ENCODE measurements around the gene DCANP1. TPM values are rescaled to one million over a fixed set of nuclear protein-coding genes. Genes with fewer than 3 reads are reported as not detected.

DCANP1 gene
- total RNA-seq, 5 donors from 2014 or later (not counting 1 experiment from before 2014, with no cell fraction given), result not detected

- no peaks in the 10 kb centered on the region for H3K9me3 ChIP-seq
- WGBS (ENCODE audit: insufficient coverage), result 13% methylated on average over 3 of the region's 14 CpGs
- peaks cover 13 to 80% of the 10 kb centered on the region in 2 experiments for H3K27me3 ChIP-seq (replicated peaks in 1 of 2; ENCODE audit: control insufficient read depth in 2 of 2, extremely low read depth in 1 of 2, insufficient read depth in 2 of 2, low read length in 1 of 2)
- Mint-ChIP-seq H3K27ac (no peak overlapping the region), H3K4me1 (peaks cover 8 to 13% (median 10%) of the 10 kb centered on the region in 3 donors), H3K9me3 (no peaks in the 10 kb centered on the region), H3K36me3 (no peaks in the 10 kb centered on the region), H3K27me3 (peaks cover 67 to 70% of the 10 kb centered on the region in 2 donors), H3K4me3 (no peak overlapping the region)
- H3K4me1 ChIP-seq (ENCODE audit: control insufficient read depth in 1 of 2, extremely low read depth in 1 of 2, insufficient read depth in 2 of 2, low read length in 2 of 2), result peaks cover 0 to 2% of the 10 kb centered on the region in 2 experiments
- DNase-seq, result no peak
- ChIA-PET CTCF (no interaction called here), POLR2A (no interaction called here)
- H3K27ac ChIP-seq (ENCODE audit: low read length), result no peak overlapping the region
- H3K4me3 ChIP-seq (ENCODE audit: control insufficient read depth in 1 of 2, extremely low read depth in 1 of 2, low read length in 1 of 2), result no peak overlapping the region
- no peak for ATAC-seq (replicated peaks in 1 of 4)
- no peaks in the 10 kb centered on the region for H3K36me3 ChIP-seq (ENCODE audit: control insufficient read depth in 2 of 2, extremely low read depth in 1 of 2, insufficient read depth in 1 of 2, low read length in 1 of 2)
Measured at GRCh38 chr5:135491038-135491551, 43.9 kb upstream of the DCANP1 start.

GRCh38 chr5:135490245-135491037 is 43.3 kb upstream of the DCANP1 start:
- H3K36me3 ChIP-seq (ENCODE audit: control insufficient read depth in 2 of 2, extremely low read depth in 1 of 2, insufficient read depth in 1 of 2, low read length in 1 of 2), result no peaks in the 10 kb centered on the region
- peaks cover 8 to 13% (median 10%) of the 10 kb centered on the region in 3 donors for H3K4me1 Mint-ChIP-seq
- H3K27ac ChIP-seq (ENCODE audit: low read length), result no peak overlapping the region
- peaks cover 66 to 77% of the 10 kb centered on the region in 2 donors for H3K27me3 Mint-ChIP-seq
- POLR2A ChIA-PET, result no interaction called here
- CTCF ChIA-PET, result no interaction called here
- no peaks in the 10 kb centered on the region for H3K9me3 ChIP-seq
- H3K27ac Mint-ChIP-seq, result no peak overlapping the region
- ATAC-seq (replicated peaks in 1 of 4) (no peak), DNase-seq (no peak)
- no peaks in the 10 kb centered on the region for H3K9me3 Mint-ChIP-seq
- H3K36me3 Mint-ChIP-seq, result no peaks in the 10 kb centered on the region
- H3K4me1 ChIP-seq (ENCODE audit: control insufficient read depth in 1 of 2, extremely low read depth in 1 of 2, insufficient read depth in 2 of 2, low read length in 2 of 2), result peaks cover 0 to 2% of the 10 kb centered on the region in 2 experiments
- H3K4me3 Mint-ChIP-seq, result peak overlapping the region in 1 of 3 donors; percentile 42
- 7% methylated on average over 42 of the region's 49 CpGs for WGBS (ENCODE audit: insufficient coverage)
- H3K27me3 ChIP-seq (replicated peaks in 1 of 2; ENCODE audit: control insufficient read depth in 2 of 2, extremely low read depth in 1 of 2, insufficient read depth in 2 of 2, low read length in 1 of 2), result peaks cover 13 to 85% of the 10 kb centered on the region in 2 experiments
- no peak overlapping the region for H3K4me3 ChIP-seq (ENCODE audit: control insufficient read depth in 1 of 2, extremely low read depth in 1 of 2, low read length in 1 of 2)

GRCh38 chr5:135489466-135490244 is 42.5 kb upstream of the DCANP1 start:
- Mint-ChIP-seq H3K36me3 (no peaks in the 10 kb centered on the region), H3K4me1 (peaks cover 8 to 13% (median 10%) of the 10 kb centered on the region in 3 donors), H3K27me3 (peaks cover 66 to 82% of the 10 kb centered on the region in 2 donors), H3K4me3 (peak overlapping the region in 1 of 3 donors; percentile 42), H3K9me3 (no peaks in the 10 kb centered on the region), H3K27ac (no peak overlapping the region)
- Histone ChIP-seq H3K9me3 (no peaks in the 10 kb centered on the region), H3K27me3 (replicated peaks in 1 of 2; ENCODE audit: control insufficient read depth in 2 of 2, extremely low read depth in 1 of 2, insufficient read depth in 2 of 2, low read length in 1 of 2) (peaks cover 13 to 88% of the 10 kb centered on the region in 2 experiments), H3K27ac (ENCODE audit: low read length) (no peak overlapping the region), H3K36me3 (ENCODE audit: control insufficient read depth in 2 of 2, extremely low read depth in 1 of 2, insufficient read depth in 1 of 2, low read length in 1 of 2) (no peaks in the 10 kb centered on the region), H3K4me1 (ENCODE audit: control insufficient read depth in 1 of 2, extremely low read depth in 1 of 2, insufficient read depth in 2 of 2, low read length in 2 of 2) (peaks cover 0 to 2% of the 10 kb centered on the region in 2 experiments), H3K4me3 (ENCODE audit: control insufficient read depth in 1 of 2, extremely low read depth in 1 of 2, low read length in 1 of 2) (no peak overlapping the region)
- WGBS (ENCODE audit: insufficient coverage), result 6% methylated on average over 44 of the region's 53 CpGs
- ATAC-seq (replicated peaks in 1 of 4) (no peak), DNase-seq (no peak)
- CTCF ChIA-PET, result no interaction called here
- POLR2A ChIA-PET, result no interaction called here

GRCh38 chr5:135488727-135489465 is 41.7 kb upstream of the DCANP1 start:
- H3K27me3 Mint-ChIP-seq, result peaks cover 59 to 85% of the 10 kb centered on the region in 2 donors
- H3K4me1 Mint-ChIP-seq, result peaks cover 8 to 13% (median 10%) of the 10 kb centered on the region in 3 donors
- H3K27ac ChIP-seq (ENCODE audit: low read length), result no peak overlapping the region
- CTCF ChIA-PET, result no interaction called here
- ATAC-seq (replicated peaks in 1 of 4), result no peak
- peaks cover 0 to 2% of the 10 kb centered on the region in 2 experiments for H3K4me1 ChIP-seq (ENCODE audit: control insufficient read depth in 1 of 2, extremely low read depth in 1 of 2, insufficient read depth in 2 of 2, low read length in 2 of 2)
- no peak overlapping the region for H3K4me3 ChIP-seq (ENCODE audit: control insufficient read depth in 1 of 2, extremely low read depth in 1 of 2, low read length in 1 of 2)
- POLR2A ChIA-PET, result no interaction called here
- no peaks in the 10 kb centered on the region for H3K9me3 ChIP-seq
- no peaks in the 10 kb centered on the region for H3K36me3 ChIP-seq (ENCODE audit: control insufficient read depth in 2 of 2, extremely low read depth in 1 of 2, insufficient read depth in 1 of 2, low read length in 1 of 2)
- no peak overlapping the region for H3K27ac Mint-ChIP-seq
- peaks cover 13 to 83% of the 10 kb centered on the region in 2 experiments for H3K27me3 ChIP-seq (replicated peaks in 1 of 2; ENCODE audit: control insufficient read depth in 2 of 2, extremely low read depth in 1 of 2, insufficient read depth in 2 of 2, low read length in 1 of 2)
- H3K36me3 Mint-ChIP-seq, result no peaks in the 10 kb centered on the region
- H3K4me3 Mint-ChIP-seq, result no peak overlapping the region
- no peak for DNase-seq
- no peaks in the 10 kb centered on the region for H3K9me3 Mint-ChIP-seq
- WGBS (ENCODE audit: insufficient coverage), result 9% methylated on average over 20 of the region's 44 CpGs

- peaks cover 8 to 13% (median 10%) of the 10 kb centered on the region in 3 donors for H3K4me1 Mint-ChIP-seq
- Histone ChIP-seq H3K4me1 (ENCODE audit: control insufficient read depth in 1 of 2, extremely low read depth in 1 of 2, insufficient read depth in 2 of 2, low read length in 2 of 2) (peaks cover 0 to 2% of the 10 kb centered on the region in 2 experiments), H3K36me3 (ENCODE audit: control insufficient read depth in 2 of 2, extremely low read depth in 1 of 2, insufficient read depth in 1 of 2, low read length in 1 of 2) (no peaks in the 10 kb centered on the region), H3K4me3 (ENCODE audit: control insufficient read depth in 1 of 2, extremely low read depth in 1 of 2, low read length in 1 of 2) (no peak overlapping the region), H3K9me3 (no peaks in the 10 kb centered on the region), H3K27ac (ENCODE audit: low read length) (no peak overlapping the region), H3K27me3 (replicated peaks in 1 of 2; ENCODE audit: control insufficient read depth in 2 of 2, extremely low read depth in 1 of 2, insufficient read depth in 2 of 2, low read length in 1 of 2) (peaks cover 11 to 74% of the 10 kb centered on the region in 2 experiments)
- no peak overlapping the region for H3K4me3 Mint-ChIP-seq
- no peak overlapping the region for H3K27ac Mint-ChIP-seq
- POLR2A ChIA-PET, result no interaction called here
- ATAC-seq (replicated peaks in 1 of 4) (no peak), DNase-seq (no peak)
- CTCF ChIA-PET, result no interaction called here
- H3K36me3 Mint-ChIP-seq, result no peaks in the 10 kb centered on the region
- WGBS (ENCODE audit: insufficient coverage), result 40% methylated on average over 2 of the region's 11 CpGs
- H3K9me3 Mint-ChIP-seq, result no peaks in the 10 kb centered on the region
- H3K27me3 Mint-ChIP-seq, result peaks cover 51 to 78% of the 10 kb centered on the region in 2 donors
Measured at GRCh38 chr5:135487839-135488514, 40.8 kb upstream of the DCANP1 start.

Measured in T-cell (primary cell).